Measurements from ENCODE around the gene SP1. TPM values are rescaled to one million over a fixed set of nuclear protein-coding genes. Genes with fewer than 3 reads are reported as not detected.

Gene SP1
- total and polyA plus RNA-seq, 9 of the 15 experiments (the other 6 are each of a cell fraction or from before 2014, with no cell fraction given) = 8.0 to 65.5 (median 41.6) TPM

DNA sequence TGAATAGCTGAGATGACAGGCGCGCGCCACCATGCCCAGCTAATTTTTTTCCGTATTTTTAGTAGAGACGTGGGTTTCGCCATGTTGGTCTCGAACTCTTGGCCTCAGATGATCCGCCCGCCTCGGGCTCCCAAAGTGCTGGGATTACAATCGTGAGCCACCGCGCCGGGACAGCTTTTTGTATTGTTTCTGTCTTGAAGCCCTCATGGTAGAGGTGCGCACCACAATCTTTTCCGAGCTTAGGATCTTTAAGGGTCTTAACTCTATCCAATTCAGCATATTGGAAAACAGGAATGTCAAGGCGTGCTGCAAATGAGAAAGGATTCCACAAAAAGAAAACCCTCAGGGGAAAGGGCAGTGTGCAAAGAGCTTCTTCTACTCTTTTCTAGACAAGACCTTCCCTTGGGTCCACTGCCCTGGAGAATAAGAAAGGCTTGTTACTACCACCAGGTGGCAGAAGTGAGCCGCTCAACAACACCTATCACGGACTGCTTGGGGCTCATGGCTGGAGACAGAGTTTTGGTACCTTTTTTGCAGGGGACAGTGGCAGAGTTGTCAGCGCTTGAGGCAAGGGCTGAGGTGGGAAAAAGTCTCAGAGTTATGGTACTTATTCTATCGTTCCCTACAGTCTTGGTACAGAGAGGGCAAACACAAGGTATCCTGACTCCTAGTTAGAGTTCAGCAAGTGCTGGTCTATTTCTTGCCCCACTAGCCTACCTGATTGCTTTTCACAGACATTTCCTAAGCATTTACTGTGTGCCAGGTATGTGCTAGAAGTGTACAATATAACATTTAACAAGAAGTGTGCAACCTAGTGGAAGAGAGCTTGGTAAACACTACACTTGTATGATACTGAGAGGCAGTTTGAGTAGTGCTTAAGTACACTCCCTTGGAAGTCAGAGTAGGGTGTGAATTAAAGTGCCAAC is 27.4 kb upstream of the SP1 start (continued):
- TF ChIP-seq TAF15 (IDR thresholded peaks at IDR 0.05; ENCODE audit: low read depth, low read length) = no peak
- TF ChIP-seq FOXM1 (IDR thresholded peaks at IDR 0.05; ENCODE audit: low read depth) = no peak
- TF ChIP-seq FOXM1 (CRISPR knock-in tag; IDR thresholded peaks at IDR 0.05; ENCODE audit: low read depth) = no peak
- TF ChIP-seq, protein P1, sequence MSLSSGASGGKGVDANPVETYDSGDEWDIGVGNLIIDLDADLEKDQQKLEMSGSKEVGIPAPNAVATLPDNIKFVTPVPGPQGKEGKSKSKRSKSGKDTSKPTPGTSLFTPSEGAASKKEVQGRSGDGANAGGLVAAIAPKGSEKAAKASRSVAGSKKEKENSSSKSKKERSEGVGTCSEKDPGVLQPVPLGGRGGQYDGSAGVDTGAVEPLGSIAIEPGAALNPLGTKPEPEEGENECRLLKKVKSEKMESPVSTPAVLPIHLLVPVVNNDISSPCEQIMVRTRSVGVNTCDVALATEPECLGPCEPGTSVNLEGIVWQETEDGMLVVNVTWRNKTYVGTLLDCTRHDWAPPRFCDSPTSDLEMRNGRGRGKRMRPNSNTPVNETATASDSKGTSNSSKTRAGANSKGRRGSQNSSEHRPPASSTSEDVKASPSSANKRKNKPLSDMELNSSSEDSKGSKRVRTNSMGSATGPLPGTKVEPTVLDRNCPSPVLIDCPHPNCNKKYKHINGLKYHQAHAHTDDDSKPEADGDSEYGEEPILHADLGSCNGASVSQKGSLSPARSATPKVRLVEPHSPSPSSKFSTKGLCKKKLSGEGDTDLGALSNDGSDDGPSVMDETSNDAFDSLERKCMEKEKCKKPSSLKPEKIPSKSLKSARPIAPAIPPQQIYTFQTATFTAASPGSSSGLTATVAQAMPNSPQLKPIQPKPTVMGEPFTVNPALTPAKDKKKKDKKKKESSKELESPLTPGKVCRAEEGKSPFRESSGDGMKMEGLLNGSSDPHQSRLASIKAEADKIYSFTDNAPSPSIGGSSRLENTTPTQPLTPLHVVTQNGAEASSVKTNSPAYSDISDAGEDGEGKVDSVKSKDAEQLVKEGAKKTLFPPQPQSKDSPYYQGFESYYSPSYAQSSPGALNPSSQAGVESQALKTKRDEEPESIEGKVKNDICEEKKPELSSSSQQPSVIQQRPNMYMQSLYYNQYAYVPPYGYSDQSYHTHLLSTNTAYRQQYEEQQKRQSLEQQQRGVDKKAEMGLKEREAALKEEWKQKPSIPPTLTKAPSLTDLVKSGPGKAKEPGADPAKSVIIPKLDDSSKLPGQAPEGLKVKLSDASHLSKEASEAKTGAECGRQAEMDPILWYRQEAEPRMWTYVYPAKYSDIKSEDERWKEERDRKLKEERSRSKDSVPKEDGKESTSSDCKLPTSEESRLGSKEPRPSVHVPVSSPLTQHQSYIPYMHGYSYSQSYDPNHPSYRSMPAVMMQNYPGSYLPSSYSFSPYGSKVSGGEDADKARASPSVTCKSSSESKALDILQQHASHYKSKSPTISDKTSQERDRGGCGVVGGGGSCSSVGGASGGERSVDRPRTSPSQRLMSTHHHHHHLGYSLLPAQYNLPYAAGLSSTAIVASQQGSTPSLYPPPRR (CRISPR knock-in tag; IDR thresholded peaks at IDR 0.05; ENCODE audit: borderline replicate concordance) = 0 out of 2 replicates have a peak, but pooled peaks have one; percentile 33
- no peak for TF ChIP-seq PTBP1 (IDR thresholded peaks at IDR 0.05; ENCODE audit: low read depth, low read length)
- no peak for TF ChIP-seq KLF16 (IDR thresholded peaks at IDR 0.05)
- TF ChIP-seq ZBED1 (IDR thresholded peaks at IDR 0.05) = no peak
- peak; percentile 99 for TF ChIP-seq SMC3 (conservative IDR thresholded peaks at IDR 0.05; ENCODE audit: insufficient read depth, low read depth, low read length)
- TF ChIP-seq, protein P2, sequence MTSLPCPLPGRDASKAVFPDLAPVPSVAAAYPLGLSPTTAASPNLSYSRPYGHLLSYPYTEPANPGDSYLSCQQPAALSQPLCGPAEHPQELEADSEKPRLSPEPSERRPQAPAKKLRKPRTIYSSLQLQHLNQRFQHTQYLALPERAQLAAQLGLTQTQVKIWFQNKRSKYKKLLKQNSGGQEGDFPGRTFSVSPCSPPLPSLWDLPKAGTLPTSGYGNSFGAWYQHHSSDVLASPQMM (CRISPR knock-in tag; IDR thresholded peaks at IDR 0.05) = no peak
- TF ChIP-seq, protein P3, sequence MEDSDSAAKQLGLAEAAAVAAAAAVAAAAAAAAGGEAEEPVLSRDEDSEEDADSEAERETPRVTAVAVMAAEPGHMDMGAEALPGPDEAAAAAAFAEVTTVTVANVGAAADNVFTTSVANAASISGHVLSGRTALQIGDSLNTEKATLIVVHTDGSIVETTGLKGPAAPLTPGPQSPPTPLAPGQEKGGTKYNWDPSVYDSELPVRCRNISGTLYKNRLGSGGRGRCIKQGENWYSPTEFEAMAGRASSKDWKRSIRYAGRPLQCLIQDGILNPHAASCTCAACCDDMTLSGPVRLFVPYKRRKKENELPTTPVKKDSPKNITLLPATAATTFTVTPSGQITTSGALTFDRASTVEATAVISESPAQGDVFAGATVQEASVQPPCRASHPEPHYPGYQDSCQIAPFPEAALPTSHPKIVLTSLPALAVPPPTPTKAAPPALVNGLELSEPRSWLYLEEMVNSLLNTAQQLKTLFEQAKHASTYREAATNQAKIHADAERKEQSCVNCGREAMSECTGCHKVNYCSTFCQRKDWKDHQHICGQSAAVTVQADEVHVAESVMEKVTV (CRISPR knock-in tag; IDR thresholded peaks at IDR 0.05) = peak; percentile 98
- TF ChIP-seq CREBBP (IDR thresholded peaks at IDR 0.05; ENCODE audit: low read depth, low read length) = no peak
- TF ChIP-seq NR1H2 (CRISPR knock-in tag; IDR thresholded peaks at IDR 0.05) = no peak
- TF ChIP-seq ILF3 (IDR thresholded peaks at IDR 0.05; ENCODE audit: borderline replicate concordance) = no peak
- TF ChIP-seq HDAC8 (tag; IDR thresholded peaks at IDR 0.05) = no peak
- no peak for TF ChIP-seq FOXK2 (conservative IDR thresholded peaks at IDR 0.05 in 1 of 2, IDR thresholded peaks at IDR 0.05 in 1 of 2; ENCODE audit: low read depth in 2 of 2)
- TF ChIP-seq, protein P4, sequence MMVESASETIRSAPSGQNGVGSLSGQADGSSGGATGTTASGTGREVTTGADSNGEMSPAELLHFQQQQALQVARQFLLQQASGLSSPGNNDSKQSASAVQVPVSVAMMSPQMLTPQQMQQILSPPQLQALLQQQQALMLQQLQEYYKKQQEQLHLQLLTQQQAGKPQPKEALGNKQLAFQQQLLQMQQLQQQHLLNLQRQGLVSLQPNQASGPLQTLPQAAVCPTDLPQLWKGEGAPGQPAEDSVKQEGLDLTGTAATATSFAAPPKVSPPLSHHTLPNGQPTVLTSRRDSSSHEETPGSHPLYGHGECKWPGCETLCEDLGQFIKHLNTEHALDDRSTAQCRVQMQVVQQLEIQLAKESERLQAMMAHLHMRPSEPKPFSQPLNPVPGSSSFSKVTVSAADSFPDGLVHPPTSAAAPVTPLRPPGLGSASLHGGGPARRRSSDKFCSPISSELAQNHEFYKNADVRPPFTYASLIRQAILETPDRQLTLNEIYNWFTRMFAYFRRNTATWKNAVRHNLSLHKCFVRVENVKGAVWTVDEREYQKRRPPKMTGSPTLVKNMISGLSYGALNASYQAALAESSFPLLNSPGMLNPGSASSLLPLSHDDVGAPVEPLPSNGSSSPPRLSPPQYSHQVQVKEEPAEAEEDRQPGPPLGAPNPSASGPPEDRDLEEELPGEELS (CRISPR knock-in tag; IDR thresholded peaks at IDR 0.05; ENCODE audit: borderline replicate concordance) = 0 out of 2 replicates have a peak, but pooled peaks have one; percentile 47
- TF ChIP-seq CEBPG (CRISPR knock-in tag; IDR thresholded peaks at IDR 0.05) = no peak
- no peak for TF ChIP-seq CEBPG (tag; conservative IDR thresholded peaks at IDR 0.05 in 1 of 2, IDR thresholded peaks at IDR 0.05 in 1 of 2)
